Central memory CD8-positive, alpha-beta T cell (primary cell): Measurements from ENCODE around the gene MAGI3.

ENCODE experiments used
- ATAC-seq: fragments of 150-1000 bp; cut with Tn5 transposase; replicated peaks from 2 replicates; pipeline ENCODE4 v1.10.0; 2022; ENCODE audit warnings: mild to moderate bottlenecking, moderate FRiP score, moderate number of reproducible peaks; ENCODE audit not compliant: poor library complexity, severe bottlenecking; ENCODE audit errors: extremely low read depth
- DNase-seq, 2 donors: peaks; one replicate each; pipeline ENCODE4 v3.0.0; 2021; ENCODE audit warnings: low spot score in 2 of 2
- H3K27ac Mint-ChIP-seq: one replicate; pipeline ENCODE4 v1.8.0; 2022; ENCODE audit warnings: low read depth, mild to moderate bottlenecking, moderate library complexity, mixed read lengths
- H3K27me3 Mint-ChIP-seq: one replicate; pipeline ENCODE4 v1.8.0; 2022; ENCODE audit warnings: mixed read lengths
- H3K36me3 Mint-ChIP-seq: one replicate; pipeline ENCODE4 v1.8.0; 2022; ENCODE audit warnings: mild to moderate bottlenecking, moderate library complexity, mixed read lengths; ENCODE audit not compliant: insufficient read depth
- H3K4me1 Mint-ChIP-seq: one replicate; pipeline ENCODE4 v1.8.0; 2022; ENCODE audit warnings: mixed read lengths
- H3K4me3 Mint-ChIP-seq: one replicate; pipeline ENCODE4 v1.8.0; 2022; ENCODE audit warnings: mild to moderate bottlenecking, moderate library complexity, mixed read lengths
- H3K9me3 Mint-ChIP-seq: one replicate; pipeline ENCODE4 v1.8.0; 2022; ENCODE audit warnings: mixed read lengths

The MAGI3 gene

GRCh38 chr1:113434874-113435175 lies 44.5 kb downstream of the MAGI3 start:
- Mint-ChIP-seq H3K9me3 (no peaks in the 10 kb centered on the region), H3K36me3 (no peaks in the 10 kb centered on the region), H3K27me3 (peaks cover 30% of the 10 kb centered on the region), H3K4me3 (no peak overlapping the region), H3K27ac (no peak overlapping the region), H3K4me1 (no peaks in the 10 kb centered on the region)
- DNase-seq: no peak
- no peak for ATAC-seq

- ATAC-seq: no peak
- H3K36me3 Mint-ChIP-seq: no peaks in the 10 kb centered on the region
- H3K9me3 Mint-ChIP-seq: no peaks in the 10 kb centered on the region
Observed at GRCh38 chr1:113437554-113438341, 47.4 kb downstream of the MAGI3 start.

GRCh38 chr1:113438505-113439276 lies 48.4 kb downstream of the MAGI3 start:
- Mint-ChIP-seq H3K27ac (no peak overlapping the region), H3K9me3 (no peaks in the 10 kb centered on the region), H3K4me3 (no peak overlapping the region), H3K36me3 (no peaks in the 10 kb centered on the region), H3K4me1 (no peaks in the 10 kb centered on the region), H3K27me3 (peaks cover 28% of the 10 kb centered on the region)
- ATAC-seq (no peak), DNase-seq (no peak)

More at GRCh38 chr1:113437554-113438341, 47.4 kb downstream of the MAGI3 start:
- H3K4me1 Mint-ChIP-seq: no peaks in the 10 kb centered on the region
- no peak overlapping the region for H3K4me3 Mint-ChIP-seq
- H3K27ac Mint-ChIP-seq: no peak overlapping the region
- H3K27me3 Mint-ChIP-seq: peaks cover 30% of the 10 kb centered on the region
- no peak for DNase-seq

- no peaks in the 10 kb centered on the region for H3K9me3 Mint-ChIP-seq
- peaks cover 26% of the 10 kb centered on the region for H3K27me3 Mint-ChIP-seq
- no peak overlapping the region for H3K27ac Mint-ChIP-seq
- no peak overlapping the region for H3K4me3 Mint-ChIP-seq
- DNase-seq (no peak), ATAC-seq (no peak)
- H3K4me1 Mint-ChIP-seq: no peaks in the 10 kb centered on the region
- no peaks in the 10 kb centered on the region for H3K36me3 Mint-ChIP-seq
Observed at GRCh38 chr1:113439277-113439670, 49.0 kb downstream of the MAGI3 start.

GRCh38 chr1:113442131-113442530 lies 51.8 kb downstream of the MAGI3 start:
- H3K9me3 Mint-ChIP-seq: peaks cover 6% of the 10 kb centered on the region
- peaks cover 51% of the 10 kb centered on the region for H3K27me3 Mint-ChIP-seq
- no peak overlapping the region for H3K27ac Mint-ChIP-seq
- no peak overlapping the region for H3K4me3 Mint-ChIP-seq
- H3K4me1 Mint-ChIP-seq: no peaks in the 10 kb centered on the region
- ATAC-seq (no peak), DNase-seq (no peak)
- H3K36me3 Mint-ChIP-seq: no peaks in the 10 kb centered on the region

DNA sequence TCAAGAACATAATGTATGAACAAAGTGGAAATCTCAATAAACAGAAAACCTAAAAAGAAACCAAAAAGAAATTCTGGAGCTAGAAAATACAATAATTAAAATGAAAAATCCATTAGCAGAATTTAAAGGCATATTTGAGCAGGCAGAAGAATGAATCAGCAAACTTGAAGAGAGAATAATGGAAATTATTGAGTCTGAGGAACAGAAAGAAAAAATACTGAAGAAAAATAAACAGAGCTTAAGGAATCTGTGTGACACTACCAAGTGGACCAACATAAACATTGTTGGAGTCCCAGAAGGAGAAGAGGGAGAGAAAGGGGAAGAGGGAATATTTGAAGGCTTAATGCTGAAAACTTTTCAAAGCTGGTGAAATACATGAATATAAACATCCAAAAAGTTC lies 54.5 kb downstream of the MAGI3 start:
- Mint-ChIP-seq H3K9me3 (peaks cover 6% of the 10 kb centered on the region), H3K27me3 (peaks cover 45% of the 10 kb centered on the region), H3K27ac (no peak overlapping the region), H3K4me1 (no peaks in the 10 kb centered on the region), H3K36me3 (no peaks in the 10 kb centered on the region), H3K4me3 (no peak overlapping the region)
- DNase-seq (no peak), ATAC-seq (no peak)

DNA sequence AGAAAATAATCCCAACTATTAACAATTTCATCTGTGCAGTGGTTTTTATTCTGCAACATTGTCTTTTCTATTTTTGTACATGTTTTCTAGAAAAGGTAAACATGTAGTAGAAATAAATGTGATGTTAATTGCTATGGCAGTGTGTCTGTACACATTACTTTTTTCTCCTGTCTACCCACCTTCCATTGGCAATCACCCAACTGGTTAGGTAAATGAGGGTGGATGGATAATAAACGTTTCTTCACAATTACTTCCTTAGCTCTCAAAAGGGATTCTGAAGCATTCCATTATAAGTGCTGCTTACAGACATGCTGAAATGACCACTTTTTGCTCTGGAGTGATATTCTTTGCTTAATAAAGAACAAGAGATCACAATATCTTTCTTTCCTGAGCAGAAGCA lies 61.4 kb downstream of the MAGI3 start:
- no peaks in the 10 kb centered on the region for H3K36me3 Mint-ChIP-seq
- peaks cover 55% of the 10 kb centered on the region for H3K27me3 Mint-ChIP-seq
- no peak overlapping the region for H3K27ac Mint-ChIP-seq
- DNase-seq (no peak), ATAC-seq (no peak)
- H3K4me3 Mint-ChIP-seq: no peak overlapping the region
- H3K9me3 Mint-ChIP-seq: no peaks in the 10 kb centered on the region
- H3K4me1 Mint-ChIP-seq: no peaks in the 10 kb centered on the region

DNA sequence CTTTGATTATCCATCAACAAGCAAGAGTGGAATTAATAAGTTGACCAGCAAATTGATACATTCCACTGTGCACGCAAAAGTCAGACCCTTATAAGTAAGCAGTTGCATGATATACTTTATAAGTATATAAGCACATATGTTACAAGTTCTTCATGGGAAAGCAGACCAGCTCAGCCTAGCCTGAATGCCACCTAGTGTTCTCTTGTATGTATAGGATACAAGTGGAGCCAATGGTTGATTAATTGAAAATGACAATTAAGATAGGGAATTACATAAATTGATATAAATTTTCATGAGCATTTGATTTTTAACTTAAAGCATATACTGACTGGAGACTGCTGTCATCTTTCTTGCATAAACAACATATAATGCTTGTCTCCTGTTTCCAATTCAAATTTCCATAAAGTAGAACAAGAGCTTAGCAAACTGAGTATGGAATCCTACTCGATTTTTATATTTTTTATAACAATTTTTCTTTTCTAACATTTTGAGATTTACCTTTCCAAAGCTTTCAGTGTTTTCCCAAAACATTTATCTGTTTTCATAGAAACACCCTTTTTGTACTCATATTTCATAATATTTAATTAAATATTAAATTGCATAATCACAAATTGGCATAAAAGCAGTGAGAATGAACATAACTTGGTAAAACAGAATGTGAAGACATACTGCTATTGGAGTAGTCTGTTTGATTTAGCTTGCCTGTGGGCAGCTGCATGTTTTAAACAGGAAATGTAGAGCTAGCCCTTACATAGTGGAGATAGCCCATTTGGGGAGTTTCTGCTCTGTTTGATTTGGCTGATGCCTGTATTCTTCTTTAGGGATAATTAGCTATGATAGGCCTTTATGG lies 62.8 kb downstream of the MAGI3 start:
- Mint-ChIP-seq H3K9me3 (no peaks in the 10 kb centered on the region), H3K4me3 (no peak overlapping the region), H3K27ac (no peak overlapping the region), H3K4me1 (no peaks in the 10 kb centered on the region), H3K36me3 (no peaks in the 10 kb centered on the region), H3K27me3 (peaks cover 62% of the 10 kb centered on the region)
- ATAC-seq: no peak
- DNase-seq: no peak

- ATAC-seq (no peak), DNase-seq (no peak)
- no peaks in the 10 kb centered on the region for H3K36me3 Mint-ChIP-seq
- H3K4me1 Mint-ChIP-seq: no peaks in the 10 kb centered on the region
- no peak overlapping the region for H3K4me3 Mint-ChIP-seq
- H3K27ac Mint-ChIP-seq: no peak overlapping the region
- H3K27me3 Mint-ChIP-seq: peaks cover 63% of the 10 kb centered on the region
- no peaks in the 10 kb centered on the region for H3K9me3 Mint-ChIP-seq
Observed at GRCh38 chr1:113453771-113454083, 63.4 kb downstream of the MAGI3 start.

DNA sequence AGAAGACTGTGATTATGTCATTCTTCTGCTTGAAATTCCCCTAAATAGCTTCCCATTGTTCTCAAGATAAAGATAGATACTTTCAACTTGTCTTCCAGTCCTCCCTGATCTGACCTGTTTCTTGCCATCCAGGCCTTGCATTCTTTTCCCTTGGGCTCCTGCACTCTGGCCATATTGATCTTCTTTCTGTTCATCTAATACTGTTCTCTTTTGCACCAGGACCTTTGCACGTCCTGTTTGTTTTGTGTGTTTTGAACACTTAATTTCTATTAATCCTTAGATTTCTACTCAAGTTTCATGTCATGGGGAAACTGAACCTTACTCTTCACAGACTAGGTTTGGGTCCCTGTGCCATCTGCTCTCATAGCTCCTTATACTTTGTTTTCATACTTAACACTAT lies 65.1 kb downstream of the MAGI3 start:
- Mint-ChIP-seq H3K27ac (no peak overlapping the region), H3K27me3 (peaks cover 47% of the 10 kb centered on the region), H3K4me3 (no peak overlapping the region), H3K9me3 (no peaks in the 10 kb centered on the region), H3K36me3 (no peaks in the 10 kb centered on the region), H3K4me1 (no peaks in the 10 kb centered on the region)
- no peak for DNase-seq
- ATAC-seq: no peak

GRCh38 chr1:113456967-113457366 lies 66.7 kb downstream of the MAGI3 start:
- DNase-seq (no peak), ATAC-seq (no peak)
- Mint-ChIP-seq H3K27ac (no peak overlapping the region), H3K36me3 (no peaks in the 10 kb centered on the region), H3K4me3 (no peak overlapping the region), H3K27me3 (peaks cover 40% of the 10 kb centered on the region), H3K9me3 (no peaks in the 10 kb centered on the region), H3K4me1 (no peaks in the 10 kb centered on the region)

DNA sequence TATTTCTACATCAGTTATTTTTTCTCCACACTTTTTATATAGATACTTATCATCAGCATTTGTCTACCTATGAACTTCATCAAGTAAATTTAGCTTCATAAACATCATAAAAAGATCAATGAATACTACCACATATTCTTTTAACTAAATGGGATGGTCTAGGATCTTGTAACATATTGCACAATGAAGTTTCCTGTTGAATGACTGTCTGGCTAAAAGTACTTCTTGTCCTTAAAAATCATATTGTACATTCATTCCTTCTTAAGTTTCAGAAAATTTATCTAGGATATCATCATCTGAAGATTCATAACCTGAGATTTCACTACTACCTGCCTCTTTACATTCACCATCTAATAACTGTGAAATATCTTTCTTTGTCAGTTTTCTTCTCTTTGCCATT lies 69.0 kb downstream of the MAGI3 start:
- no peaks in the 10 kb centered on the region for H3K4me1 Mint-ChIP-seq
- no peak overlapping the region for H3K27ac Mint-ChIP-seq
- no peaks in the 10 kb centered on the region for H3K36me3 Mint-ChIP-seq
- ATAC-seq (no peak), DNase-seq (no peak)
- H3K4me3 Mint-ChIP-seq: no peak overlapping the region
- H3K9me3 Mint-ChIP-seq: no peaks in the 10 kb centered on the region
- peaks cover 40% of the 10 kb centered on the region for H3K27me3 Mint-ChIP-seq

GRCh38 chr1:113467991-113468390 lies 77.7 kb downstream of the MAGI3 start:
- H3K4me3 Mint-ChIP-seq: no peak overlapping the region
- no peak for DNase-seq
- H3K27me3 Mint-ChIP-seq: peaks cover 11% of the 10 kb centered on the region
- no peak overlapping the region for H3K27ac Mint-ChIP-seq
- no peak for ATAC-seq
- peaks cover 6% of the 10 kb centered on the region for H3K9me3 Mint-ChIP-seq
- peaks cover 1% of the 10 kb centered on the region for H3K36me3 Mint-ChIP-seq
- H3K4me1 Mint-ChIP-seq: no peaks in the 10 kb centered on the region
